Stimulated activated CD8-positive, alpha-beta memory T cell treated with anti-CD3 and anti-CD28 coated beads, Interleukin-12 subunit alpha, Interleukin-12 subunit beta, amount 100 ng/mL, for 24 hours (primary cell): ENCODE results near the gene NAB2.
"Not testable (repeated sequence)": the region's sequence is repeated elsewhere in the genome, so short reads cannot be mapped to it uniquely, and the experiment has no call there.

Source experiments
- DNase-seq: peaks from one replicate; pipeline ENCODE4 v3.0.0-alpha.2; 2020; ENCODE audit errors: extremely low read depth

Gene NAB2

GRCh38 chr12:57088354-57089270 lies at the start of gene NAB2:
Gene NAB2, plus strand, starts transcription at chr12:57089114. Its CDS starts 158 bp downstream, at chr12:57089272.
- DNase-seq = peak; percentile 79

GRCh38 chr12:57040211-57040610 lies 48.7 kb upstream of the NAB2 start:
- no peak for DNase-seq

DNA sequence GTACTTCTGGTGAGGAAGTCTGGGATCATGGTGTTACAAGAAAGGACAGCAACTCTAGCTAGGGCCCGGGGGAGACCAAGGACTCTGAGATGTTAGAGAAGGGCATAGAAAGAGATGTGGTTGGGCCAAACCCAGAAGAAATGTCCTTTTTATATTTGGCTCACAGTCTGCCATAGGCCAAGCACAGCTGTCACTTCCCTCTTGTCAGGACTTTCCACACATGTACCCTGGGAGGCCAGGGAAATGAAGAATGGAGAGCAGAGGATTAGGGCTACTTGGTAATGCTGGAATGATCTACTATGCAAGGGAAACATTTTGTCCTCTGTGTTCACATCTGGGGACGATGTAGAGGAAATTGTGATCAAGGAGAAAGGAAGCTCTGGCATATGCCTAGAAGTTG lies 48.2 kb upstream of the NAB2 start:
- DNase-seq = no peak

GRCh38 chr12:57042695-57043094 lies 46.2 kb upstream of the NAB2 start:
- DNase-seq = no peak

- no peak for DNase-seq
These were observed 44.4 kb upstream of the NAB2 start for GRCh38 chr12:57044468-57044867.

GRCh38 chr12:57044889-57045288 lies 44.0 kb upstream of the NAB2 start:
- no peak for DNase-seq

- no peak for DNase-seq
These were observed 42.7 kb upstream of the NAB2 start for GRCh38 chr12:57046086-57046791.

GRCh38 chr12:57046947-57047890 lies 41.7 kb upstream of the NAB2 start:
- DNase-seq = no peak

DNA sequence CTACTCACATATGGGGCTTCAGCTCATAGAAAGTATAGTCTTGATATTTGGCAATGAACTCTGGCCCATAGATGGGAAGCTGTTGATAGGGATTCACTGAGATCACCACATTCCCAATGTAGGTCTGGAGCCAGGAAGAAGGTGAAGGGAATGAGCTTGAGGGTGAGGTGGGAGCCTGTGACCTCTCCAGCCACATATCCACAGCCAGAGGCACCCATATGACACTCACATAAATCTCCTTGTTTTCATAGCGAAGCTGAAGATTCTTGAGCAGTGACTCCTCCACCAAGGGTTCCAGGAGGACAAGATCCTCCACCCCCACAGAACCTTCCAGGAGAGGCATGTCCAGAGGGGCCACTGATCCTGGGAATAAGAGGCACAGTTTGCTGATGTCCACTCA lies 40.9 kb upstream of the NAB2 start:
- no peak for DNase-seq

DNA sequence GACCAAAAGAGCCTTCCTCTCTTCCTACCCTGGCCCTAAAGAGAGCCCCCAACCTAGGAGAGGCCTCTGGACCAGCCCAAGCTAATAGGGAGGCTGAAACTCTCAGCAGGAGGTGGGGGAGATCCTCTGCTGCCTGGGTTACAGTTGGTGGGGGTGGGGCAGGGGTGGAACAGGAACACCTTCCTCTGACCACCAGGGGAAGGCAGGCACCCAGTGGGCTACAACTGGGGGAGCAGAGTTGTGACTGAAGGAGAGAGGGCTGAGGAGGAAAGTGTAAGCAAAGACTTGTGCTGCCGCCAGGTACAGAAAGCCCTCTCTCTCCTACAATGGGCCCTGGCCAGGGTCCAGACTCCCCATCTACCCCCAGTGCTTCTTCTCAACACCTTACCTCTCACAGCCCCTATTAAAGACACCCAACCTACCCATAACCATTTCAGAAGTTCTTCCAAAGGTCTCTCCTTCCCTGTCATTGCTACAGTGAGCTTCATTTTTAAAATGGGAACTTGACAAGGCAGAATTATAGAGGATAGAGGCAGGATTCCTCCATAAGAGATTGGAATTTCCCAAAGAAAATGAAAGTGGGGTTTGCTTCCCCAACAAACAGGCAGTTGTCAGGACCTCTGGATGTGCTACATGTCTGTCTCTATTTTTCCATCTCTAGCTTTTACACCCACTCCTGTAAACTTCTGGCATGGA lies 40.3 kb upstream of the NAB2 start:
- DNase-seq = no peak

- no peak for DNase-seq
These were observed 39.8 kb upstream of the NAB2 start for GRCh38 chr12:57049119-57049446.

- no peak for DNase-seq
These were observed 39.0 kb upstream of the NAB2 start, which contains the start of gene MYO1A for GRCh38 chr12:57049890-57050289. Gene MYO1A, minus strand, starts transcription at chr12:57050129. Its CDS starts 1,806 bp downstream, at chr12:57048323.

DNA sequence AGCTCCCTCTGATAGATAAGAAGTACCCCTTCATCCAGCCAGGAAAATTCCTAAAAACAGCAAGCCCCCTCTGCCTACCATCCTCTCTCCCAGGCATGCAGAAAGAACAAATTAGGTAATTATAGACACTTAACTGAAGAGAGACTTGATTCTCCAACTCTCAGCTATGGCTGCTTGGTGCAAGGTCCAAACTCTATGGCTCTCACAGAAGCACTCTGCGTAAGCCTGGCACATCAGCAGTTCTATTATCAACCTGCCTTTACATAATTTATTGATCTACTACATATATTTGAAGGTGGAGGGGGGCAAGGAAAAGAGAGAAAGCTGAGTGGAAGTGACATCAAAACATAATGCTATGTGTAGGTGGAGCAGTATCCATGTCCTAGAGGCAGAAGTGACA lies 37.9 kb upstream of the NAB2 start:
- no peak for DNase-seq

DNA sequence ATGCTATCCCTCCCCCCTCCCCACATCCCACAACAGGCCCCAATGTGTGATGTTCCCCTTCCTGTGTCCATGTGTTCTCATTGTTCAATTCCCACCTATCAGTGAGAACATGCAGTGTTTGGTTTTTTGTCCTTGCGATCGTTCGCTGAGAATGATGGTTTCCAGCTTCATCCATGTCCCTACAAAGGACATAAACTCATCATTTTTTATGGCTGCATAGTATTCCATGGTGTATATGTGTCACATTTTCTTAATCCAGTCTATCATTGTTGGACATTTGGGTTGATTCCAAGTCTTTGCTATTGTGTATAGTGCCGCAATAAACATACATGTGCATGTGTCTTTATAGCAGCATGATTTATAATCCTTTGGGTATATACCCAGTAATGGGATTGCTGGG lies 35.8 kb upstream of the NAB2 start:
- DNase-seq = not testable (repeated sequence)

DNA sequence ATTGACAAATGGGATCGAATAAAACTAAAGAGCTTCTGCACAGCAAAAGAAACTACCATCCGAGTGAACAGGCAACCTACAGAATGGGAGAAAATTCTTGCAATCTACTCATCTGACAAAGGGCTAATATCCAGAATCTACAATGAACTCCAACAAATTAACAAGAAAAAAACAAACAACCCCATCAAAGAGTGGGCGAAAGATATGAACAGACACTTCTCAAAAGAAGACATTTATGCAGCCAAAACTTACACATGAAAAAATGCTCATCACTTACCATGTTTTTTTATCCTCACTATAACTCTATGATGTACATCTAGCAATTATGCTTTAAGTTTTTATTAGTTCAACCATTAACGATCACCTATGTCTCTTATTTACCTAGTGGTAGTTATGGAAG lies 35.0 kb upstream of the NAB2 start:
- DNase-seq = not testable (repeated sequence)

DNA sequence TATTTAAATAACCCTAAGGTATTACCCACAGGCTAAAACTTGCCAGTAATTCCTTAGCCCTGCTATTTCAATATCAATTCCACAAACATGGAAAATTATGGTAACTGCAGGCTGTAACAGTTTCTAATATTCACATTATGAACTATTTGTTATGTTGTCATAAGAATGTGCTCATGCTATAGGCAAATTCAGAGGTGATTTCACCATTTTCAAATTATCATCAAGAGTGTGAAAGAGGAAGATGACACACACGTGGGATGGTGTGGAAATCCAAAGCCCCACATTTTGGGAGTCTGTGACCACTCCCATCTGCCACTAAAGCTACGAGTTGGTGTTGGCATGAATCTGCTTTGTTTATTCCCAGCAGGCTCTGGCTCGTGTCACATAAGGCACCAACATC lies 33.1 kb upstream of the NAB2 start:
- no peak for DNase-seq

GRCh38 chr12:57057067-57057751 lies 31.7 kb upstream of the NAB2 start:
- no peak for DNase-seq

DNA sequence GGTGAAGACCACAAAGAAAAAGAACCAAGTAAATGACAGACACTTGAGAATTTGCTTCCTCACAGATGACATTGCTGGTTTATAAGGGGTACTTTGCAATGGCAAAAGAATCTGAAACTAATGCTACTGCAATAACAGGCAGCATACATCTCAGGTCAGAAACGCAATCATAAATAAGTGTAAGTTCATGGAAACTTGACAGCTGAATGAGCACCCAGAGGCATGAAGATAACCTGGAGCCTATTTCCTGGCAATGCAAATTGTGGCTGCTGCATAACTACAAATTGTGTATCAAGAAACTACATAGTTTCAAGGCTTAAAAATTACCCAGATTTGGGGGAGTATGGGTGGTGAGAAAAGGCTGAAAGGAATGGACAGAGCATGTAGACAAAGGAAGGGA lies 30.5 kb upstream of the NAB2 start:
- no peak for DNase-seq

DNA sequence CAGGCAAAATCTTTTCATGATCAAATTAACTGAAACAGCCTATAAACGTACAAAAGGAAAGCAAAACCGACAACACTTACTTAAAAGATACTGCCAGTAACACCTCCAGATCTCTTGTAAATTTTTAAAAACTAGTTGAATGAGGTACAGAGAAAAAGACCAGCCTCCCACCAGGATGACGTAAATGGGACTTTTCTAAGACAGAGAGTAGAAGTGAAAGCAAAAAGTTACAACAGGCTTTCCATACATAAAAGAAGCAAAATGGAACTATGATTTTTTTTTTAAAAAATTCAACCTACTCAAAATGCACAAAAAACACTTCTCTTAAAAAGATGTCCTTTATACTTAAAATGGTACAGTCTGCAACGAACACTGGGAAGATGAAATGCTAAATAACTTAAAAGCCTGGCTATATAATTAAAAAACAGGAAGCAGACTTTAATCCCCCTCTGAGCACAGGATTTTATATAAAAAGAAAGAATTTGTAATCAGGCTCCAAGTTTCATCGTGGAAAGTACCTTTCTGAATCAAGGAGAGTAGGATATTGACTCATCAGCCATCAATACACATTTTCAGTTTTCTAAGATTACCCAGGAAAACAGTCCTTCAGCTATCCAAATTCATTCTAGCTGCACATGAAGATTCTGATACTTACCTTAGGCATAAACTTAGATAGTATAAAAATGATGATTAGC lies 24.8 kb upstream of the NAB2 start:
- DNase-seq = no peak

DNA sequence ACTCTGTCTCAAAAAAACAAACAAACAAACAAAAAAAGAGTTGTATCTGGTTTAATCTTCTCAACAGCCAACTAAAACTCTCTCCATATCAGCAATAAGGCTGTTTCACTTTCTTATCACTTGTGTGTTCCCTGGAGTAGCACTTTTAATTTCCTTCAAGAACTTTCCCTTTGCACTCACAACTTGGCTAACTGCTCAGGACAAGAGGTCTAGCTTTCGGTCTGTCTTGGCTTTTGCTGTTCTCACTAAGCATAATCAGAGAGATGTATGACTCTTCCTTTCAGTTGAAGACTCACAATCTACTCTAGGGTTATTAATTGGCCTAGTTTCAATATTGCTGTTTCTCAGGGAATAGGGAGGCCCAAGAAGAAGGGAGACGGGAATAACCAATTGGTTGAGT lies 22.7 kb upstream of the NAB2 start:
- no peak for DNase-seq
